AG08395 (cell line): ENCODE results near the gene NAA15.
"Not testable (repeated sequence)": the region's sequence is repeated elsewhere in the genome, so short reads cannot be mapped to it uniquely, and the experiment has no call there.

Experiments
- DNase-seq: peaks from one replicate; pipeline ENCODE4 v3.0.0; 2012; ENCODE audit warnings: mixed read lengths, low spot score

NAA15 gene

DNA sequence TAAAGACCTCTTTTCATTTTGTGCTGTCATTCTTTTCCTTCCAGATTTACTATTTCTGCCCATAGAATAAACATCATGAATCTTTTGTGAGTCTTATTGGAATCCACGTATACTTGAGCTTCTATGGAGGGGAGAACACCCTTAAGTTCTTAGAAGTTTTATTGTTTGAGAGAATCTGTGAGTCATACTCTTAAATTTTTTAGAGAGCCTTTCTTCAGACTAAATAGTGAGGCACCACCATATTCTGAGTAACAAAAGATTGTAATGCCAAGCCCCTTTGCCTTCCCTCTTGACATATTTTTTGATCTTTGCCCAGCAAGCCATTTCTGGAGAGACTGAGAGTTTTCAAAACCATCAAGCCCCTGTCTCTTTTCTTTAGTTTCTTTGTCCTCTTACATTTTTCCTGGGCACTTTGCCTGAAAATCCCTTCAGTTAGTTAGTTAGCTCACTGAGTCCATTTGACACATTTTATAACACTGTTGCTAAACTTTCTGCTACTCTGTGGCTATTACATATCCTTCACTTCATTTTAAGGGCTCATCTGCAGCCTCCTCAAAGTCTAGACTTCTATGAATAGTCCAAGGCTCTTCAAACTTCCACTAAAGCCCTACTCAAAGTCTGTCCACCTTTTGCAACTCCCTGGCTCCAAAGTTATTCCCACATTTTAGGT is 66.3 kb downstream of the NAA15 start:
- peak; percentile 31 for DNase-seq

GRCh38 chr4:139368998-139369397 is 67.7 kb downstream of the NAA15 start:
- DNase-seq = no peak

DNA sequence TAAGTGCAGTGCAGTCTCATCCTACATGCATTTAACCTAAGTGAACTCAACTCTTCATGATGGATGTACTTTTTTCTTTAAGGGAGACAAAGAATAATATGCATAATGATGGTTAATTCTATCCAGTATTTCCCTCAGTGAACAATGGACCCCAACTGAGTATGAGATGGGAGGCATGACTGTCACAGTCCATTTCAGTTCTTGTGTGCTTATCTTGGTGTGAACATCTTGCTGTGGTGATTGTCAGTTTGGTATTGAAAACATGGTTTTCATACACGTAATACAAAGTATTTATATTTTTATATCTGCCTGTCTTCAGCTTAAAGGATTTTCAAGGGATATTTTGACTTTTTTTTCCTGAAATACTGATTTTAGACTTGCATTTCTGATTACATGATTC is 72.9 kb downstream of the NAA15 start:
- DNase-seq = no peak

DNA sequence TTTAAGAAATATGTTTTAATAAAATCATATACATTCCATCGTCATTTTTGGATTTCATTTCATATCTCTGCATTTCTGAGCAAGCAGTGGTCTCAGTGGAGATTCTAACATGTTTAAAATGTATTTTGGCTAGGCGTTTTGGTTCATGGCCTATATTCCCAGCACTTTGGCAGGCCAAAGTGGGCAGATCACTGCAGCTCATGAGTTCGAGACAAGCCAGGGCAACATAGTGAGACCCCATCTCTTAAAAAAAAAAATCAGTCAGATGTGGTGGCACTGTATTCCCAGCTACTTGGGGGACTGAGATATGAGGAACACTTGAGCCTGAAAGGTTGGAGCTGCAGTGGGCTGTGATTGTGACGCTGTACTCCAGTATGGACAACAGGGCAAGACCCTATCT is 85.1 kb downstream of the NAA15 start:
- DNase-seq = no peak

DNA sequence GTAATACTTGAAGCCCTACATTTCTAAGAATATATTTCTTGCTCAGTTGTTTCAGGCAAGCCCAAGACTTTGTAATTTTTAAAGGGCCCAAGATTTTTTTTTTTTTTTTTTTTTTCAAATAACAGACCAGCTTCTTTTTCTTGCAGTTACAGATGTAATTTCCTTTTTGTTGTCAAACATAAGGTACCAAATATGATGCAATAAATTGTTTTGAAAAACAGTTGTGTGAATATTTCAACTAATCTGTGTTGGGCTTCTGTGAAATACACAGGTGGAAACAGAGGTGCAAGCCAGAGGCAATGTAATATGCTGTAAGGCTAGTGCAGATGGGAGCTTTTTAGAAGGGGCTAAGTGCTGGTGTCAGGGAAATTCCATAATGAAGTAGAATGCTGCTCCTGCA is 87.8 kb downstream of the NAA15 start:
- DNase-seq = no peak

DNA sequence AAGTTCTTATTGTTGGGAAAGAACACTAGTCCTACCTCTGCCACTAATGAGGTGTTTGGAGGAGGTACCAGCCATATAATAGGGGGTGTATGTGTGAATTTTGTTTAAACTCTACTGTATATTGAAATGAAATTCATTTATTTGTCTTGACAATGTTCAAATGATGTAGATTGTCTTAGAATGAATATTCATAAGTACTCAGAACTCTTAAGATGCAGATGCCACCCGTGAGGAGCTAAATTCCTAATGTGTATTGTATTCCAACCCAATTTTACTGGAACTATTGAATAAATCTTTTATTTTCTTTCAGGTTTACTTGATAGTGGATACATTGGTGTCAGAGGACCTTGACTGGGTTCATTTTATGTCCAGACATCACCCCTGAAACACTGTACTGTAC is 88.7 kb downstream of the NAA15 start:
- DNase-seq = no peak

GRCh38 chr4:139391731-139392130 is 90.4 kb downstream of the NAA15 start:
- no peak for DNase-seq

DNA sequence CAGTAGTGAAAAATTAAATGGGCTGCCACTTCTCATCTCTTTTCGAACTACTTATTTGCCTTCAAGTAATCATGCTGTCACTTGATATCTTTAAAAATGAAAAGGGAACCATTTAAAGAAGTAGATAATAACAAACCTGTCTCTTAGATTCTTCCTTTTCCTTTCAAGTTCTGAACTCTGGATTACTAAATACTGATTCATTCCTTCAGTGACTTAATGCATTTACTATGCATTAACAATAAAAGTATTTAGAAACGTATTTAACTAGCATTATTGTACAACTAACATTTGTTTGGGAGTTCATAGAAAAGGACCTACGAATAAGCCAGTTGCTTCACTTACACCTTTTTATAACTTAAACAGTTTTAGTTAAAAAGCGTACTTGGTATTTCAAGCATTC is 91.5 kb downstream of the NAA15 start:
- DNase-seq = no peak

DNA sequence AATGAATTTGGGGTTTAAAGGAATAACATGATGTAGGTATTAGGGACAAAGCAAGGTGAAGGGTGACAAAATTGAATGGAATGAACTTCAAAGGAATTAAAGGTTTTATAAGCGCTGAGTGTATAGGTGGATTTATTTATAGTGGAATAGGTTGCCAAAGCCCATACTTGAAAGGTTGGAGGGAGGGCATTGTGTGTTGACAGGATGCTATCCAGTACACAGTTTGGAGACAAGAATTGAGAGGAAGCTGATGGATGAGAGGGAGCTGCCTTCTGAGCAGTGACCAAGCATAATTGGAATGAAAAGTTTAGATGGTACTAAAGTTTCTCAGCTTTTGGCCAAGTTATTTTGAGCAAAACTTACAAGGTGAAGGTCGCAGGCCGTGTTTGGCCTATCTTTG is 100.1 kb downstream of the NAA15 start:
- no peak for DNase-seq

DNA sequence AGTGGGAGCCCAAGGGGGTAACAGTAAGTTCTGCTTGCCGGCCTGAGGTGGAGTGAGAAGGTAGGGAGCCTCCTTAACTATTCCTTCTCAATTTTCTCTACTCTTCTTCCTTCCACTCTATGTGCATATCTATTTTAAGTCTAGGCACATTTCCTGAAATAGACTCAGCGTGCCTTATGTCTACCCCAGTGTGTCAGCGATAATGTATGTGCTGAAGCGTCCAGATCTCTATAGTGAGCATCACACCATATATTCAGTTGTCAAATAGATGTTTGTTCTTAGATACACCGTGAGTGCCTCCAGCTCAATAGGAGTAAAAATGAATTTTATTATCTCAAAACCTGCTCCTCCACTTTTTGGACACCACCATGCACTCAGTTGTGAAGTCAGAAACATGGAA is 101.1 kb downstream of the NAA15 start:
- DNase-seq = no peak

DNA sequence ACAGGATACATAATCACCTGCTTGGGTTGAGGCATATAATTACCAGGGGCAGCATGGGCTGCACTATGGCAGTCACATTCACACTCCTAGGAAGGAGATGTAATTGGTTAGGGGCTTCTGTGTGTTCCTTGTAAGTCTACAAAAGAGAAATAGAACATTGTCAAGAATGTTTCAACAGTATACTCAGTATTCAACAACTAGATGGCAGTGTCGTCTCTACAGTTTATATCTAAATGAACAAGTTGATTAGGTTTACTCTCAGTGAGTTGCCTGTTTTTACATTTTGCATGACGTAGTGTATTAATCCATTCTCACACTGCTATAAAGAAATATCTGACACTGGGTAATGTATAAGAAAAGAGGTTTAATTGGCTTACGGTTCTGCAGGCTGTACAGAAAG is 102.2 kb downstream of the NAA15 start:
- DNase-seq = no peak

- DNase-seq = no peak
Measured at GRCh38 chr4:139410312-139410711, 109.0 kb downstream of the NAA15 start.

GRCh38 chr4:139414671-139415210 is 113.4 kb downstream of the NAA15 start:
- DNase-seq = not testable (repeated sequence)

DNA sequence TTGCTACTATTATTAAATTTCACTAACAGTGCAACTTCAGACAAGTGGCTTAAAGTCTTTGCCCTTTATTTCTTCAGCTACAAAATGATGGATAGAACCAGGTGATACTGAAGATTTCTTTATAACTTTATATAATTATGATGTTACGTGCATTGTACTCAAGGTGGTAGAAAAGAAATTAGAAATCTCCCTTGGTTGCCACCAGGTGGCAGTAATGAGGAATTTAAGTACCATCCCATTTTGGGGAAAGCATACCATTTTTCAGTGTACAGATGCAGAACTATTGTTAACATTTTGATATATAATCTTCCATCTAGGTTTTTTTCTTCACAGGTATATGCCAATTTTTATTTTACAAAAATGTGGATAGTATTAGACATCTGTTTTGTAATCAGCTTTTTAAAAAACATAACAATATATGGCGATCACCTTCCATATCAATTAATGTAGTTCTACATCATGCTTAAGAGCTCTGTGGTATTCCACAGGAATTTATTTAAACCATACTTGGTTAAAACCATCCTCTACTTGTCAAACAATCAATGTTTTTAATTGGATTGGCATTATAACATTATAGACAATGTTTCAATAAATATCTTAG is 114.9 kb downstream of the NAA15 start:
- peak; percentile 33 for DNase-seq

- peak; percentile 26 for DNase-seq
Measured at GRCh38 chr4:139419388-139419914, 118.1 kb downstream of the NAA15 start.

DNA sequence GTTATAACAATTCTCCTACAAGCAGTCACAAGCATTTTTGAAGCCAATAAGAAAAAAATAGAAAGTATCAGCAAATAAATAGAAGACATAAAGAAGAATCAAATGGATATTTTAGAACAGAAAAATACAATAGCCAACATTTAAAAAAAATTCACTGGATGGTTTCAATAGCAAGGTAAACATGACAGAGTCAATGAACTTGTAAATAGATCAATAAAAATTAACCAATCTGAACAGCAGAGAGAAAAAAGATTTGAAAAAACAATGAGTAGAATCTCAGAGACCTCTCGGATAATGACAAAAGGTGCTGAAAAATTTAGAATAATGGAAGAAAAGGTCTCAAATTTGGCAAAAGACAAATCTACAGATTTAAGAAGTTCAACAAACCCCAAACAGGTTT is 119.3 kb downstream of the NAA15 start:
- no peak for DNase-seq

- DNase-seq = no peak
Measured at GRCh38 chr4:139436122-139436521, 134.8 kb downstream of the NAA15 start.

- no peak for DNase-seq
Measured at GRCh38 chr4:139438141-139438540, 136.8 kb downstream of the NAA15 start.

GRCh38 chr4:139441029-139441428 is 139.7 kb downstream of the NAA15 start:
- no peak for DNase-seq

DNA sequence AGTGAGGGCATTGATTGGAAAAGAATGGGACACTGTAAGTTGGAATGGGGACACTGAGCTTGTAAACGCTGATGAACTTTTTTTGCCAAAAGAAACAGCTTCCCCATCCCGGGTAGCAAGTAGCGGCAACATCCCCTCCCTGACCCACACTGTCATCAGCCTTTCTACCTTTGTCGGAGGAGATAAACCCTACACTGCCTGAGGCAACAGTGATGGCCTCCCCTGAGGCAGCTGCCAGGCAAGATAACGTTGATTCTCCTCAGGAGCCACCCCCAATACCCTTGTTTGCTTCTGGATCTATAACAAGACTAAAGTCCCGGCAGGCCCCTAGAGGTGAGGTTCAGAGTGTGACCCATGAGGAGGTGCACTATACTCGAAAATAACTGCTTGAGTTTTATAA is 142.4 kb downstream of the NAA15 start:
- DNase-seq = no peak

DNA sequence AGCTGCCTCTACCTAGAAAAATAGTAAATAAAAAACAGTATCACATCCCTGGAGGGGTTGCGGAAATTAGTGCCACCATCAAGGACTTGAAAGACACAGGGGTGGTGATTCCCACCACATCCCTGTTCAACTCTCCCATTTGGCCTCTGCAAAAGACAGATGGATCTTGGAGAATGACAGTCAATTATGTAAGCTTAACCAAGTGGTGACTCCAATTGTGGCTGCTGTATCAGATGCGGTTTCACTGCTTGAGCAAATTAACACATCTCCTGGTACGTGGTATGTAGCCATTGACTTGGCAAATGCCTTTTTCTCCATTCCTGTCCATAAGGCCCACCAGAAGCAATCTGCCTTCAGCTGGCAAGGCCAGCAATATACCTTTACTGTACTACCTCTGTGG is 143.6 kb downstream of the NAA15 start:
- not testable (repeated sequence) for DNase-seq

DNA sequence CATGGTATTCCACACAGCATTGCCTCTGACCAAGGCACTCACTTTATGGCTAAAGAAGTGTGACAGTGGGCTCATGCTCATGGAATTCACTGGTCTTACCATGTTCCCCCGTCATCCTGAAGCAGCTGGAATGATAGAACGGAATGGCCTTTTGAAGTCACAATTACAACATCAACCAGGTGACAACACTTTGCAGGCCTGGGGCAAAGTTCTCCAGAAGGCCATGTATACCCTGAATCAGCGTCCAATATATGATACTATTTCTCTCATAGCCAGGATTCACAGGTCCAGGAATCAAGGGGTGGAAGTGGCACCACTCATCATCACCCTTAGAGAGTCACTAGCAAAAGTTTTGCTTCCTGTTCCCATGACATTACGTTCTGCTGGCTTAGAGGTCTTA is 145.8 kb downstream of the NAA15 start:
- not testable (repeated sequence) for DNase-seq

GRCh38 chr4:139450586-139450985 is 149.3 kb downstream of the NAA15 start:
- no peak for DNase-seq

GRCh38 chr4:139451997-139452396 is 150.7 kb downstream of the NAA15 start:
- no peak for DNase-seq
